AG04449 (cell line): ENCODE results near the gene ADAMTS17.

Experiments used
- CTCF ChIA-PET: fragments of 350-600 bp; formaldehyde crosslinking; extraction: SDS; loops from one replicate; lab custom pipeline; 2021; ENCODE audit warnings: antibody characterized with exemption; lab: Yijun Ruan, JAX
- POLR2A ChIA-PET: fragments of 400-600, 350-600 bp; formaldehyde crosslinking; extraction: SDS; loops from one replicate; lab custom pipeline; 2020; ENCODE audit warnings: antibody characterized with exemption, inconsistent platforms; lab: Yijun Ruan, JAX
- DNase-seq: peaks from one replicate; pipeline ENCODE4 v3.0.0-alpha.2; 2010; ENCODE audit warnings: low read depth, low spot score
- H3K4me3 ChIP-seq: 2 replicates; pipeline ENCODE4 v1.5.1; 2011; ENCODE audit warnings: low read depth, mild to moderate bottlenecking, control low read depth, low read length
- TF ChIP-seq, protein P1 (sequence below): IDR thresholded peaks from one replicate; pipeline ENCODE4 v1.5.1; 2011; ENCODE audit warnings: mild to moderate bottlenecking, moderate library complexity, low read length, control low read depth, inconsistent platforms; ENCODE audit not compliant: insufficient read depth; ENCODE audit errors: missing control alignments

ADAMTS17 gene

DNA sequence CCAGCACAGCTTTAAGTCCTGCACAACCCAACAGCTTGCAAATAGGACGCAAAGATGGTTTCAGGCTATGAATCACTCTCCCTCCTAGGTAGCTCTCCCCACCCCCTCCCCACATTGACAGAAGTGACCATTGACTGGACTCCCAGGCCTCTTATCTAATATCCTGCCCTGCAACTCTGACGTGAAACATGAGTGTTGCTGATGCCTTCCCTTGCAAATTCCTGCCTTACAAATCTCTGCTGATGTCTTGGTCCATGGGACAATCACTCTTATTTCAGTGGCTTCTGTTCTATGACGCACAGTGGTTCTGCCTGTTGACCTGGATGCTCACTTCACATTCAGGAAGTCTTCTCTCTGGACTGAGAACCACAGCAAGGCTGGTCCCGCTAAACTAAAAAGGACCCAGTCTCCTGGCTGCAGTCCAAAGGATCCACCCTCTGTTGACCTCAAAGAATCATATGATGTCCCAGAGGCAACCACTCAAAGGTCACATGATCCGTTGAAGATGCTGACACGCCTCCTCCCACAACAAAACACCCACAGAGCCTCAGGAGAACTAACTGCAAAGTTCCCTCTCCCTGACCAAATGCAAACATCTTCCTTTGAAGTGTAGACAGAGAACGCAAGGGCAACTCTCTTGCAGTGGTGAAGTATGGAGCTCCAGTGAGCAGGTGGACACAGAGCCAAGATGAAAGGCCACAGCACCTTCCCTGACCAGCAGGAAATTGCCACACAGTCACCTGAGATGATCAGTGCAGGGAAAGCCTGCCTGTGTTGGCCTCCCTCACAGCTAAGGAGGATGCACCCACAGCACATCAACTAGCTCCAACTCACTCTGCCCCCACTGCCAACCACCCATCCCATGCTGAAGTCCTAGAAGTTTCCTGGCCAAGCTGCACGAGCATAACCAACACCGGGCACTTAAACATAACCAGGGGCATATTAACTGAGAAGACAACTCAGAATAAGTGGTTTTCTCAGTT lies 112.3 kb downstream of the ADAMTS17 start:
- no peak for DNase-seq
- CTCF ChIA-PET, result no interaction called here
- POLR2A ChIA-PET, result no interaction called here
- H3K4me3 ChIP-seq, result no peak overlapping the region
- TF ChIP-seq, protein P1, sequence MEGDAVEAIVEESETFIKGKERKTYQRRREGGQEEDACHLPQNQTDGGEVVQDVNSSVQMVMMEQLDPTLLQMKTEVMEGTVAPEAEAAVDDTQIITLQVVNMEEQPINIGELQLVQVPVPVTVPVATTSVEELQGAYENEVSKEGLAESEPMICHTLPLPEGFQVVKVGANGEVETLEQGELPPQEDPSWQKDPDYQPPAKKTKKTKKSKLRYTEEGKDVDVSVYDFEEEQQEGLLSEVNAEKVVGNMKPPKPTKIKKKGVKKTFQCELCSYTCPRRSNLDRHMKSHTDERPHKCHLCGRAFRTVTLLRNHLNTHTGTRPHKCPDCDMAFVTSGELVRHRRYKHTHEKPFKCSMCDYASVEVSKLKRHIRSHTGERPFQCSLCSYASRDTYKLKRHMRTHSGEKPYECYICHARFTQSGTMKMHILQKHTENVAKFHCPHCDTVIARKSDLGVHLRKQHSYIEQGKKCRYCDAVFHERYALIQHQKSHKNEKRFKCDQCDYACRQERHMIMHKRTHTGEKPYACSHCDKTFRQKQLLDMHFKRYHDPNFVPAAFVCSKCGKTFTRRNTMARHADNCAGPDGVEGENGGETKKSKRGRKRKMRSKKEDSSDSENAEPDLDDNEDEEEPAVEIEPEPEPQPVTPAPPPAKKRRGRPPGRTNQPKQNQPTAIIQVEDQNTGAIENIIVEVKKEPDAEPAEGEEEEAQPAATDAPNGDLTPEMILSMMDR, result no peak

DNA sequence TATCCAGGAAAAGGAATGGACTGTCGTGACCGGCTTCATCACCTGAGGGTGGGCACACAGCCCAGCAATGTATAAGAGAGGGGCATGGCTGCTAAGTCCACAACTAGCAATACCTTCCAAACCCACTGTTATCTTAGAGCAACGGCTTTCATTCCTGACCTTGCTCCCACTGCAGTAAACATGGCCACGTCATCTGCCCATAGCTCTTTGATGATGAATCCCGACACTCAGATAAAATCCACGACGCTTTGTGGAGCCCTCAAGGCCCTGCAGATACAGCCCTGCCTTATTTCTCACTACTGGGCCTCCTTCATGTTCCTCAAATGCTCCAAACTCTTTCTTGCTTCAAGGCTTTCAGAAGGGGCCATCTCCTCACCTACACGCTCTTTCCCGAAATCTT lies 114.0 kb downstream of the ADAMTS17 start:
- no peak for DNase-seq
- TF ChIP-seq, protein P1, result no peak
- H3K4me3 ChIP-seq, result no peak overlapping the region
- ChIA-PET CTCF (no interaction called here), POLR2A (no interaction called here)

DNA sequence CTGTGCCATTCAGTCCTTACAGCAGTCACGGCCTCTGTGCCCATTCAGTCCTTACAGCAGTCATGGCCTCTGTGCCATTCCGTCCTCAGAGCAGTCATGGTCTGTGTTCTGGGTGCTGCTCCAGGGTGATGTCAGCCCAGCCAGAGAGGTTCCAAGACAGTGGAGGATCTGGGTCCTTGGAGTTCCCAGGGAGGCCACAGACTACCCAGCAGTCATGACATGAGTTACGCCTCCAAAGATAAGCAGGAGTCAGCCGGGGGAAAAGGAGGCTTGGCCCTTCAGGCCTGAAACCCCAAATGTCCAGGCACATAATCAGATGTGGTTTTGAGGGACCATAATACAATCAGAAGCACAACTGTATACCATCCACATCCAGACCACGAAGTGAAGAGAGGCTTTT lies 115.7 kb downstream of the ADAMTS17 start:
- TF ChIP-seq, protein P1, result no peak
- CTCF ChIA-PET, result no interaction called here

DNA sequence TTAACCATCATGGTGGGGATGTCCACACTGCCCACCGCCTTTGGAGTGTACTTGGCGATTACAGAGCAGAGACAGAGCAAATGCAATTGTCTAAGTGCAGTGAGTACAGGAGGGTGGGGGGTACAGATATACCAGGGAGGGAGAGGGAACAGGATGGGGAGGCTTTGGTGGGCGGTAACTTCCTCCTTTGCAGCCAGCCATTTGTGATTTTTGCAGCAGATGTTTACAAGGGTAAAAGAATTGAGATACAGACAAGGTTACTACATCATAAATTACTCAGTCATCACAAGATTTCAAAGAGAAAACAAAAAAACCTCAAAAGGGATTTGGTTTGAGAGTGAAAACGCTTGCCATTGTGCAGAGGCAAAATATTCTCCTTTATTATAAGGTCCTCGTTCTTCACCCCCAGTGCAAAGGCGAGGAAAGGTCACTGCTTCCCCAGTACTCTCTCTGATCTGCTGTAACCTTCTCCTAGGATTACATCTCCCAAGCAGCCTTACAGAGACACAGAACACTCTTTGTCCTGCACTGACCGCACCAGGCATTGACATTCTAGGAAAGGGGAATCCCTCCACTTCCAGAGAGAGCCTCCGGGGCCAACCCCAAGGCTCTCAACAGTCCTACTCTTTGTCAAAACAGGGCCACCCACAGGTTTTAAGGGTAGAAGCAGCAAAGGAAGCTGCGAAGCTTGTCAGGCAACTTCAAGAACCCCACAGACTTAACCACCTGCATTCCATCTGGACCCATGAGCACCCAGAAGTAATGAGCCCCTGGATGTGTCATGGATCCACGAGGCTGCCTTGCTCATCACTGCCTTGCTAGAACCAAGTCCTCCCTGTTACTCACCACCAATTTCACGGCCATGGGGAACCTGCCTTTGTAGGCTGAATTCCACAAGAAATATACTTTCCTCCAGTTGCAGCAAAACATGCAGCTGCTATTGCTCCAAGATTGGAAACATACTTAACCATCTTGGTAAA lies 117.3 kb downstream of the ADAMTS17 start:
- ChIA-PET CTCF (no interaction called here), POLR2A (no interaction called here)
- no peak for DNase-seq
- TF ChIP-seq, protein P1, result no peak
- H3K4me3 ChIP-seq, result no peak overlapping the region

More for the DNA sequence above, 115.7 kb downstream of the ADAMTS17 start:
- DNase-seq, result no peak
- no peak overlapping the region for H3K4me3 ChIP-seq
- POLR2A ChIA-PET, result no interaction called here

DNA sequence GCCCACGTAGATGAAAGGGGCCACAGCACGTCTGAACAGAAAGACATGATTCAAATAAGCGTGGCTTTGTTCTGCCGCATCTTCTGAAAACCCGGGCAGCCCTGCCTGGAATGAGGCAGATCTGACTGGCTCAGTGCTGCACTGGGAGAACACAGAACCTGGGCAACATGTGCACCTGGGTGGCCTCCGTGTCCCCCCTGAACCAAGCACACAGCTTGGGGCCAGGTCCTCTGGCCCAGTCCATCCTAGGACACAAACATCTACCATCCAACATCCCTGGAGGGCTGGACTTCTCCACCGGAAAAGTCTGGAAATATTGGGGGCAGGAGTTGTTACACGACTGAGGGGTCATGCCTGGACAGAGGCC lies 119.4 kb downstream of the ADAMTS17 start:
- TF ChIP-seq, protein P1, result no peak
- POLR2A ChIA-PET, result no interaction called here
- no peak for DNase-seq
- H3K4me3 ChIP-seq, result no peak overlapping the region
- CTCF ChIA-PET, result no interaction called here
